Mesenchymal stem cell (in vitro differentiated cells and primary cell): ENCODE measurements around the gene PMEL.
"Not testable (repeated sequence)": the region's sequence is repeated elsewhere in the genome, so short reads cannot be mapped to it uniquely, and the experiment has no call there.

Experiments
- DNase-seq: peaks from one replicate; pipeline ENCODE4 v3.0.0-alpha.2; 2013
- H2AFZ ChIP-seq: one replicate; pipeline ENCODE4 v1.6.1; 2013; ENCODE audit warnings: low read depth, mild to moderate bottlenecking, control low read depth, inconsistent platforms, low read length, moderate library complexity
- H2AK5ac ChIP-seq: 2 replicates; pipeline ENCODE4 v1.6.1; 2013; ENCODE audit warnings: low read length, moderate library complexity, mild to moderate bottlenecking, inconsistent platforms; ENCODE audit not compliant: severe bottlenecking
- H2BK120ac ChIP-seq: one replicate; pipeline ENCODE4 v1.6.1; 2013; ENCODE audit warnings: low read depth, mild to moderate bottlenecking, inconsistent platforms, low read length, moderate library complexity
- H2BK12ac ChIP-seq, 2 experiments: one replicate each; pipeline ENCODE4 v1.6.1; 2013; ENCODE audit warnings: inconsistent platforms in 2 of 2, low read length in 2 of 2, mild to moderate bottlenecking in 2 of 2, moderate library complexity in 2 of 2, control low read depth in 1 of 2
- H2BK15ac ChIP-seq: one replicate; pipeline ENCODE4 v1.6.1; 2013; ENCODE audit warnings: mild to moderate bottlenecking, low read depth, inconsistent platforms; ENCODE audit not compliant: poor library complexity, severe bottlenecking
- H2BK5ac ChIP-seq: 2 replicates; pipeline ENCODE4 v1.6.1; 2013; ENCODE audit warnings: low read depth, mild to moderate bottlenecking, low read length, control low read depth, inconsistent platforms; ENCODE audit not compliant: poor library complexity, severe bottlenecking
- H3K14ac ChIP-seq, 2 experiments: one replicate each; pipeline ENCODE4 v1.6.1; 2013; ENCODE audit warnings: inconsistent platforms in 2 of 2, low read length in 2 of 2, control low read depth in 1 of 2, mild to moderate bottlenecking in 1 of 2, moderate library complexity in 1 of 2
- H3K18ac ChIP-seq, 2 experiments: one replicate each; pipeline ENCODE4 v1.6.1; 2013; ENCODE audit warnings: inconsistent platforms in 2 of 2, low read length in 2 of 2, control low read depth in 1 of 2, low read depth in 1 of 2, mild to moderate bottlenecking in 1 of 2
- H3K23ac ChIP-seq, 2 experiments: one replicate each; pipeline ENCODE4 v1.6.1; 2013; ENCODE audit warnings: inconsistent platforms in 2 of 2, low read length in 2 of 2, mild to moderate bottlenecking in 2 of 2, moderate library complexity in 2 of 2, control low read depth in 1 of 2
- H3K27ac ChIP-seq: 2 replicates; pipeline ENCODE4 v1.5.1; 2013; ENCODE audit warnings: mild to moderate bottlenecking, moderate library complexity, low read length, control low read depth, inconsistent platforms; ENCODE audit not compliant: poor library complexity, severe bottlenecking
- H3K27me3 ChIP-seq, 2 experiments: 2 replicates each; pipeline versions ENCODE4 v1.6.1 to v1.7.0; 2013; ENCODE audit warnings: low read length in 2 of 2, mild to moderate bottlenecking in 2 of 2, moderate library complexity in 2 of 2, control low read depth in 1 of 2, inconsistent platforms in 1 of 2; ENCODE audit not compliant: control insufficient read depth in 1 of 2, insufficient read depth in 1 of 2
- H3K36me3 ChIP-seq, 2 experiments: 2 replicates each; pipeline versions ENCODE4 v1.6.1 to v1.7.0; 2013; ENCODE audit warnings: low read length in 2 of 2, control low read depth in 1 of 2, inconsistent platforms in 1 of 2, low read depth in 1 of 2, mild to moderate bottlenecking in 1 of 2; ENCODE audit not compliant: insufficient read depth in 2 of 2, control insufficient read depth in 1 of 2
- H3K4ac ChIP-seq, 2 experiments: one replicate each; pipeline ENCODE4 v1.6.1; 2013; ENCODE audit warnings: inconsistent platforms in 2 of 2, low read length in 2 of 2, mild to moderate bottlenecking in 2 of 2, moderate library complexity in 2 of 2, control low read depth in 1 of 2, low read depth in 1 of 2
- H3K4me1 ChIP-seq: 2 replicates; pipeline ENCODE4 v1.6.1; 2013; ENCODE audit warnings: low read depth, low read length, control low read depth; ENCODE audit not compliant: control insufficient read depth, insufficient read depth
- H3K4me2 ChIP-seq: 2 replicates; pipeline ENCODE4 v1.6.1; 2013; ENCODE audit warnings: low read length, mild to moderate bottlenecking, inconsistent platforms; ENCODE audit not compliant: poor library complexity, severe bottlenecking
- H3K4me3 ChIP-seq, 2 experiments: 2 replicates each; pipeline versions ENCODE4 v1.5.1 to v1.7.0; 2013; ENCODE audit warnings: low read length in 2 of 2, mild to moderate bottlenecking in 2 of 2, control low read depth in 1 of 2, low read depth in 1 of 2; ENCODE audit not compliant: insufficient read depth in 1 of 2
- H3K79me1 ChIP-seq: replicated peaks from 2 replicates; pipeline ENCODE4 v1.6.1; 2013; ENCODE audit warnings: mild to moderate bottlenecking, control low read depth, low read length, inconsistent platforms; ENCODE audit not compliant: poor library complexity, severe bottlenecking
- H3K9ac ChIP-seq: 2 replicates; pipeline ENCODE4 v1.7.0; 2013; ENCODE audit warnings: mild to moderate bottlenecking, low read length, moderate library complexity
- H3K9me3 ChIP-seq: 2 replicates; pipeline ENCODE4 v1.7.0; 2013; ENCODE audit warnings: mild to moderate bottlenecking, low read length; ENCODE audit not compliant: control insufficient read depth
- H4K8ac ChIP-seq: one replicate; pipeline ENCODE4 v1.6.1; 2013; ENCODE audit warnings: inconsistent platforms, mild to moderate bottlenecking, low read length, moderate library complexity
- H4K91ac ChIP-seq: one replicate; pipeline ENCODE4 v1.6.1; 2013; ENCODE audit warnings: mild to moderate bottlenecking, low read length, inconsistent platforms
- WGBS: methylation state at CpG from one replicate; pipeline ENCODE4 v1.1.7; 2013; ENCODE audit warnings: mixed read lengths; 5-methylcytosine and 5-hydroxymethylcytosine counted together

The PMEL gene

GRCh38 chr12:55919032-55919431 lies 46.8 kb downstream of the PMEL start:
- not testable (repeated sequence) for H2AFZ ChIP-seq, H2BK15ac ChIP-seq, H3K27ac ChIP-seq, H3K18ac ChIP-seq, H3K4me1 ChIP-seq, H3K4me2 ChIP-seq, H4K8ac ChIP-seq, H3K9me3 ChIP-seq, H2BK5ac ChIP-seq, H3K4me3 ChIP-seq, H3K27me3 ChIP-seq, H2AK5ac ChIP-seq, H4K91ac ChIP-seq, H3K4ac ChIP-seq, H2BK12ac ChIP-seq, H3K23ac ChIP-seq, H3K9ac ChIP-seq, H3K79me1 ChIP-seq, H2BK120ac ChIP-seq, H3K14ac ChIP-seq
- peak; percentile 59 for DNase-seq
- WGBS, result 81% methylated on average over 3 of the region's 3 CpGs
- H3K36me3 ChIP-seq, result peaks cover 11 to 33% of the 10 kb centered on the region in 2 experiments

GRCh38 chr12:55915482-55915859 lies 50.4 kb downstream of the PMEL start:
- Histone ChIP-seq H3K27ac (no peak overlapping the region), H2BK5ac (no peak overlapping the region), H3K23ac (no peak overlapping the region), H3K79me1 (peaks cover 8% of the 10 kb centered on the region), H4K8ac (no peak overlapping the region), H2AFZ (no peak overlapping the region), H3K4me2 (no peak overlapping the region), H3K4ac (no peak overlapping the region), H3K4me1 (peaks cover 6% of the 10 kb centered on the region), H4K91ac (no peak overlapping the region), H3K36me3 (peaks cover 3 to 26% of the 10 kb centered on the region in 2 experiments), H2BK15ac (no peak overlapping the region), H3K9ac (no peak overlapping the region), H3K18ac (no peak overlapping the region), H2AK5ac (no peak overlapping the region), H2BK12ac (no peak overlapping the region), H3K9me3 (no peaks in the 10 kb centered on the region), H2BK120ac (no peak overlapping the region), H3K4me3 (no peak overlapping the region), H3K27me3 (no peaks in the 10 kb centered on the region), H3K14ac (no peak overlapping the region)
- 96% methylated on average over 2 of the region's 3 CpGs for WGBS
- no peak for DNase-seq

- Histone ChIP-seq H4K91ac (no peak overlapping the region), H2BK15ac (no peak overlapping the region), H2BK120ac (no peak overlapping the region), H3K4me1 (no peaks in the 10 kb centered on the region), H2BK12ac (no peak overlapping the region), H2BK5ac (no peak overlapping the region), H3K79me1 (peaks cover 11% of the 10 kb centered on the region), H3K23ac (no peak overlapping the region), H3K9ac (no peak overlapping the region), H3K9me3 (no peaks in the 10 kb centered on the region), H3K36me3 (peaks cover 3 to 26% of the 10 kb centered on the region in 2 experiments), H3K4ac (no peak overlapping the region), H3K14ac (no peak overlapping the region), H2AK5ac (no peak overlapping the region), H3K18ac (no peak overlapping the region), H3K4me2 (no peak overlapping the region), H3K4me3 (no peak overlapping the region), H3K27me3 (no peaks in the 10 kb centered on the region), H3K27ac (no peak overlapping the region), H2AFZ (no peak overlapping the region), H4K8ac (no peak overlapping the region)
- no peak for DNase-seq
- WGBS, result 100% methylated on average over 3 of the region's 4 CpGs
These were observed 52.9 kb downstream of the PMEL start for GRCh38 chr12:55912908-55913307.

- Histone ChIP-seq H4K8ac (no peak overlapping the region), H4K91ac (no peak overlapping the region), H3K27ac (no peak overlapping the region), H3K4me2 (no peak overlapping the region), H3K23ac (no peak overlapping the region), H3K14ac (no peak overlapping the region), H2BK120ac (no peak overlapping the region), H2BK5ac (no peak overlapping the region), H2AFZ (no peak overlapping the region), H3K18ac (no peak overlapping the region), H3K4me1 (no peaks in the 10 kb centered on the region), H3K79me1 (peaks cover 15% of the 10 kb centered on the region), H3K4ac (no peak overlapping the region), H3K27me3 (no peaks in the 10 kb centered on the region), H3K9ac (peak overlapping the region; percentile 37), H3K9me3 (no peaks in the 10 kb centered on the region), H2BK12ac (no peak overlapping the region), H3K36me3 (peaks cover 0 to 17% of the 10 kb centered on the region in 2 experiments), H3K4me3 (no peak overlapping the region), H2AK5ac (no peak overlapping the region), H2BK15ac (no peak overlapping the region)
- no CpG with 5 or more reads among the region's 2 CpGs for WGBS
- DNase-seq, result no peak
These were observed 56.3 kb downstream of the PMEL start for GRCh38 chr12:55909513-55909884.
